PC-9 (cell line): ENCODE results near the gene IRAK4.

Experiments
- CTCF ChIP-seq: fragments of 200-600 bp; sonication (generic); conservative IDR thresholded peaks from 2 replicates; pipeline ENCODE4 v1.6.1; 2017; ENCODE audit warnings: mixed run types, antibody characterized with exemption, mild to moderate bottlenecking, moderate library complexity
- EZH2 ChIP-seq: fragments of 200-600 bp; sonication (generic); IDR thresholded peaks from 2 replicates; pipeline ENCODE4 v1.8.0; 2017; ENCODE audit warnings: antibody characterized with exemption, low read depth

GRCh38 chr12:43737646-43738045 is 21.1 kb upstream of the IRAK4 start:
- TF ChIP-seq CTCF (no peak), EZH2 (no peak)
